GM23338 (cell line): ENCODE results near the gene ROGDI.

Experiments used
- CREB1 ChIP-seq: fragments of 250-450 bp; sonication (Bioruptor Pico); IDR thresholded peaks from 2 replicates; pipeline ENCODE4 v1.5.0; 2020; ENCODE audit warnings: low read depth, mild to moderate bottlenecking, moderate library complexity
- CTCF ChIP-seq, 2 experiments: fragments of 200-600 bp in 1 of 2; sonication (generic) in 1 of 2; conservative IDR thresholded peaks; 2 replicates each; pipeline versions ENCODE4 v1.5.1 to v1.6.1; 2016 to 2017; ENCODE audit warnings: antibody characterized with exemption in 2 of 2, low read depth in 2 of 2, mild to moderate bottlenecking in 2 of 2, moderate library complexity in 1 of 2
- EZH2 ChIP-seq: fragments of 200-600 bp; sonication (generic); IDR thresholded peaks from one replicate; pipeline ENCODE4 v1.8.0; 2017; ENCODE audit warnings: antibody characterized with exemption, mild to moderate bottlenecking, low read depth; ENCODE audit not compliant: unreplicated experiment
- EZH2phosphoT487 ChIP-seq: fragments of 200-600 bp; sonication (generic); IDR thresholded peaks from one replicate; pipeline ENCODE4 v1.8.1; 2018; ENCODE audit warnings: antibody characterized with exemption; ENCODE audit not compliant: unreplicated experiment
- JUNB ChIP-seq: IDR thresholded peaks from one replicate; pipeline ENCODE4 v1.6.1; 2016; ENCODE audit warnings: antibody characterized with exemption; ENCODE audit not compliant: unreplicated experiment
- POLR2AphosphoS5 ChIP-seq: IDR thresholded peaks from 2 replicates; pipeline ENCODE4 v1.6.1; 2016; ENCODE audit warnings: antibody characterized with exemption, low read depth
- REST ChIP-seq: IDR thresholded peaks from one replicate; pipeline ENCODE4 v1.6.1; 2018; ENCODE audit warnings: antibody characterized with exemption; ENCODE audit not compliant: unreplicated experiment
- STAT1 ChIP-seq: IDR thresholded peaks from one replicate; pipeline ENCODE4 v1.6.1; 2016; ENCODE audit warnings: antibody characterized with exemption; ENCODE audit not compliant: unreplicated experiment
- ZNF114 ChIP-seq: fragments of 250-450 bp; sonication (Bioruptor Pico); IDR thresholded peaks from 2 replicates; pipeline ENCODE4 v1.5.0; 2020; ENCODE audit warnings: mild to moderate bottlenecking, moderate library complexity

GRCh38 chr16:4839942-4840341, 37.5 kb upstream of the ROGDI start:
- TF ChIP-seq EZH2 = no peak
- no peak for TF ChIP-seq JUNB
- TF ChIP-seq CTCF (conservative IDR thresholded peaks at IDR 0.05; ENCODE audit: low read depth in 2 of 2) = no peak
- no peak for TF ChIP-seq EZH2phosphoT487
- no peak for TF ChIP-seq POLR2AphosphoS5
- no peak for TF ChIP-seq STAT1
- no peak for TF ChIP-seq CREB1 (CRISPR knock-in tag)
- TF ChIP-seq REST = no peak
- TF ChIP-seq ZNF114 = no peak
